ENCODE data around the gene CLEC11A. TPM values are rescaled to one million over a fixed set of nuclear protein-coding genes. Genes with fewer than 3 reads are reported as not detected.

Gene CLEC11A
- polyA plus RNA-seq, 4 donors = 1.4 to 11.4 (median 4.7) TPM; not detected in 1

- peaks cover 0 to 2% (median 0%) of the 10 kb centered on the region in 3 donors for H3K27me3 ChIP-seq (ENCODE audit: control insufficient read depth in 3 of 3, insufficient read depth in 3 of 3, low read length in 3 of 3)
- H3K36me3 ChIP-seq (ENCODE audit: control insufficient read depth in 3 of 3, insufficient read depth in 2 of 3, low read depth in 1 of 3, low read length in 3 of 3) = no peaks in the 10 kb centered on the region
Measured at GRCh38 chr19:50710612-50711011, 12.6 kb upstream of the CLEC11A start.

GRCh38 chr19:50711196-50711595 lies 12.0 kb upstream of the CLEC11A start:
- peaks cover 0 to 2% (median 0%) of the 10 kb centered on the region in 3 donors for H3K27me3 ChIP-seq (ENCODE audit: control insufficient read depth in 3 of 3, insufficient read depth in 3 of 3, low read length in 3 of 3)
- WGBS, 3 donors = 78 to 84% (median 83%) methylated on average over 10 to 11 of the region's 11 CpGs
- no peak for DNase-seq
- H3K4me1 ChIP-seq (ENCODE audit: control insufficient read depth in 3 of 3, insufficient read depth in 2 of 3, low read depth in 1 of 3, low read length in 2 of 3) = no peaks in the 10 kb centered on the region
- FAIRE-seq = no peak
- no peaks in the 10 kb centered on the region for H3K9me3 ChIP-seq (ENCODE audit: control insufficient read depth in 2 of 2, insufficient read depth in 1 of 2, low read depth in 1 of 2, low read length in 1 of 2)
- no peaks in the 10 kb centered on the region for H3K36me3 ChIP-seq (ENCODE audit: control insufficient read depth in 3 of 3, insufficient read depth in 2 of 3, low read depth in 1 of 3, low read length in 3 of 3)
- no peak overlapping the region for H3K27ac ChIP-seq (ENCODE audit: low read depth in 1 of 3, low read length in 2 of 3)
- H3K4me3 ChIP-seq (ENCODE audit: low read depth in 1 of 3, low read length in 3 of 3) = no peak overlapping the region

More at GRCh38 chr19:50710612-50711011, 12.6 kb upstream of the CLEC11A start:
- no peak overlapping the region for H3K27ac ChIP-seq (ENCODE audit: low read depth in 1 of 3, low read length in 2 of 3)
- 41 to 80% (median 73%) methylated on average over 2 to 5 of the region's 5 CpGs for WGBS, 3 donors
- DNase-seq = no peak
- H3K9me3 ChIP-seq (ENCODE audit: control insufficient read depth in 2 of 2, insufficient read depth in 1 of 2, low read depth in 1 of 2, low read length in 1 of 2) = no peaks in the 10 kb centered on the region
- FAIRE-seq = no peak
- no peak overlapping the region for H3K4me3 ChIP-seq (ENCODE audit: low read depth in 1 of 3, low read length in 3 of 3)
- no peaks in the 10 kb centered on the region for H3K4me1 ChIP-seq (ENCODE audit: control insufficient read depth in 3 of 3, insufficient read depth in 2 of 3, low read depth in 1 of 3, low read length in 2 of 3)

GRCh38 chr19:50711805-50712204 lies 11.4 kb upstream of the CLEC11A start:
- WGBS, 3 donors = 67 to 82% (median 68%) methylated on average over 9 of the region's 9 CpGs
- DNase-seq (no peak), FAIRE-seq (no peak)
- Histone ChIP-seq H3K36me3 (ENCODE audit: control insufficient read depth in 3 of 3, insufficient read depth in 2 of 3, low read depth in 1 of 3, low read length in 3 of 3) (no peaks in the 10 kb centered on the region), H3K4me1 (ENCODE audit: control insufficient read depth in 3 of 3, insufficient read depth in 2 of 3, low read depth in 1 of 3, low read length in 2 of 3) (no peaks in the 10 kb centered on the region), H3K4me3 (ENCODE audit: low read depth in 1 of 3, low read length in 3 of 3) (no peak overlapping the region), H3K9me3 (ENCODE audit: control insufficient read depth in 2 of 2, insufficient read depth in 1 of 2, low read depth in 1 of 2, low read length in 1 of 2) (no peaks in the 10 kb centered on the region), H3K27ac (ENCODE audit: low read depth in 1 of 3, low read length in 2 of 3) (no peak overlapping the region), H3K27me3 (ENCODE audit: control insufficient read depth in 3 of 3, insufficient read depth in 3 of 3, low read length in 3 of 3) (peaks cover 0 to 2% (median under 1%) of the 10 kb centered on the region in 3 donors)

GRCh38 chr19:50712833-50713232 lies 10.3 kb upstream of the CLEC11A start:
- no peaks in the 10 kb centered on the region for H3K9me3 ChIP-seq (ENCODE audit: control insufficient read depth in 2 of 2, insufficient read depth in 1 of 2, low read depth in 1 of 2, low read length in 1 of 2)
- no peaks in the 10 kb centered on the region for H3K36me3 ChIP-seq (ENCODE audit: control insufficient read depth in 3 of 3, insufficient read depth in 2 of 3, low read depth in 1 of 3, low read length in 3 of 3)
- no peak overlapping the region for H3K27ac ChIP-seq (ENCODE audit: low read depth in 1 of 3, low read length in 2 of 3)
- 45 to 72% (median 65%) methylated on average over 6 of the region's 6 CpGs for WGBS, 3 donors
- peaks cover 0 to 10% (median 6%) of the 10 kb centered on the region in 3 donors for H3K27me3 ChIP-seq (ENCODE audit: control insufficient read depth in 3 of 3, insufficient read depth in 3 of 3, low read length in 3 of 3)
- DNase-seq (no peak), FAIRE-seq (no peak)
- H3K4me1 ChIP-seq (ENCODE audit: control insufficient read depth in 3 of 3, insufficient read depth in 2 of 3, low read depth in 1 of 3, low read length in 2 of 3) = no peaks in the 10 kb centered on the region
- no peak overlapping the region for H3K4me3 ChIP-seq (ENCODE audit: low read depth in 1 of 3, low read length in 3 of 3)

GRCh38 chr19:50713556-50714236 lies 9.5 kb upstream of the CLEC11A start:
- no peak for FAIRE-seq
- H3K4me1 ChIP-seq (ENCODE audit: control insufficient read depth in 3 of 3, insufficient read depth in 2 of 3, low read depth in 1 of 3, low read length in 2 of 3) = no peaks in the 10 kb centered on the region
- no peak for DNase-seq
- no peak overlapping the region for H3K4me3 ChIP-seq (ENCODE audit: low read depth in 1 of 3, low read length in 3 of 3)
- H3K36me3 ChIP-seq (ENCODE audit: control insufficient read depth in 3 of 3, insufficient read depth in 2 of 3, low read depth in 1 of 3, low read length in 3 of 3) = no peaks in the 10 kb centered on the region
- peaks cover 0 to 12% (median 6%) of the 10 kb centered on the region in 3 donors for H3K27me3 ChIP-seq (ENCODE audit: control insufficient read depth in 3 of 3, insufficient read depth in 3 of 3, low read length in 3 of 3)
- H3K27ac ChIP-seq (ENCODE audit: low read depth in 1 of 3, low read length in 2 of 3) = no peak overlapping the region
- WGBS, 3 donors = 76 to 80% (median 79%) methylated on average over 22 of the region's 22 CpGs
- no peaks in the 10 kb centered on the region for H3K9me3 ChIP-seq (ENCODE audit: control insufficient read depth in 2 of 2, insufficient read depth in 1 of 2, low read depth in 1 of 2, low read length in 1 of 2)

- DNase-seq = no peak
- Histone ChIP-seq H3K4me3 (ENCODE audit: low read depth in 1 of 3, low read length in 3 of 3) (no peak overlapping the region), H3K4me1 (ENCODE audit: control insufficient read depth in 3 of 3, insufficient read depth in 2 of 3, low read depth in 1 of 3, low read length in 2 of 3) (no peaks in the 10 kb centered on the region), H3K27me3 (ENCODE audit: control insufficient read depth in 3 of 3, insufficient read depth in 3 of 3, low read length in 3 of 3) (peaks cover 0 to 28% (median 10%) of the 10 kb centered on the region in 3 donors), H3K9me3 (ENCODE audit: control insufficient read depth in 2 of 2, insufficient read depth in 1 of 2, low read depth in 1 of 2, low read length in 1 of 2) (no peaks in the 10 kb centered on the region), H3K36me3 (ENCODE audit: control insufficient read depth in 3 of 3, insufficient read depth in 2 of 3, low read depth in 1 of 3, low read length in 3 of 3) (no peaks in the 10 kb centered on the region), H3K27ac (ENCODE audit: low read depth in 1 of 3, low read length in 2 of 3) (no peak overlapping the region)
- no peak for FAIRE-seq
- 72 to 84% (median 74%) methylated on average over 31 to 39 of the region's 39 CpGs for WGBS, 3 donors
Measured at GRCh38 chr19:50716178-50717025, 6.8 kb upstream of the CLEC11A start.

- Histone ChIP-seq H3K4me1 (ENCODE audit: control insufficient read depth in 3 of 3, insufficient read depth in 2 of 3, low read depth in 1 of 3, low read length in 2 of 3) (no peaks in the 10 kb centered on the region), H3K9me3 (ENCODE audit: control insufficient read depth in 2 of 2, insufficient read depth in 1 of 2, low read depth in 1 of 2, low read length in 1 of 2) (no peaks in the 10 kb centered on the region), H3K27ac (ENCODE audit: low read depth in 1 of 3, low read length in 2 of 3) (no peak overlapping the region), H3K27me3 (ENCODE audit: control insufficient read depth in 3 of 3, insufficient read depth in 3 of 3, low read length in 3 of 3) (peaks cover 0 to 33% (median 11%) of the 10 kb centered on the region in 3 donors), H3K4me3 (ENCODE audit: low read depth in 1 of 3, low read length in 3 of 3) (no peak overlapping the region), H3K36me3 (ENCODE audit: control insufficient read depth in 3 of 3, insufficient read depth in 2 of 3, low read depth in 1 of 3, low read length in 3 of 3) (no peaks in the 10 kb centered on the region)
- 52 to 66% (median 53%) methylated on average over 19 to 23 of the region's 23 CpGs for WGBS, 3 donors
- FAIRE-seq (no peak), DNase-seq (no peak)
Measured at GRCh38 chr19:50717026-50717723, 6.0 kb upstream of the CLEC11A start.

- Histone ChIP-seq H3K4me3 (ENCODE audit: low read depth in 1 of 3, low read length in 3 of 3) (no peak overlapping the region), H3K27ac (ENCODE audit: low read depth in 1 of 3, low read length in 2 of 3) (no peak overlapping the region), H3K9me3 (ENCODE audit: control insufficient read depth in 2 of 2, insufficient read depth in 1 of 2, low read depth in 1 of 2, low read length in 1 of 2) (no peaks in the 10 kb centered on the region), H3K4me1 (ENCODE audit: control insufficient read depth in 3 of 3, insufficient read depth in 2 of 3, low read depth in 1 of 3, low read length in 2 of 3) (no peaks in the 10 kb centered on the region), H3K27me3 (ENCODE audit: control insufficient read depth in 3 of 3, insufficient read depth in 3 of 3, low read length in 3 of 3) (peaks cover 0 to 40% (median 11%) of the 10 kb centered on the region in 3 donors), H3K36me3 (ENCODE audit: control insufficient read depth in 3 of 3, insufficient read depth in 2 of 3, low read depth in 1 of 3, low read length in 3 of 3) (no peaks in the 10 kb centered on the region)
- DNase-seq = no peak
- 9 to 22% (median 13%) methylated on average over 4 to 13 of the region's 13 CpGs for WGBS, 3 donors
- no peak for FAIRE-seq
Measured at GRCh38 chr19:50717891-50718254, 5.3 kb upstream of the CLEC11A start.
